GM21423 (cell line): ENCODE results near the gene KBTBD4.

Experiments
- ATAC-seq: cut with Tn5 transposase; IDR thresholded peaks from one replicate; pipeline ENCODE4 v1.9.1; 2021; ENCODE audit warnings: mild to moderate bottlenecking, moderate library complexity; ENCODE audit not compliant: unreplicated experiment

Gene KBTBD4

DNA sequence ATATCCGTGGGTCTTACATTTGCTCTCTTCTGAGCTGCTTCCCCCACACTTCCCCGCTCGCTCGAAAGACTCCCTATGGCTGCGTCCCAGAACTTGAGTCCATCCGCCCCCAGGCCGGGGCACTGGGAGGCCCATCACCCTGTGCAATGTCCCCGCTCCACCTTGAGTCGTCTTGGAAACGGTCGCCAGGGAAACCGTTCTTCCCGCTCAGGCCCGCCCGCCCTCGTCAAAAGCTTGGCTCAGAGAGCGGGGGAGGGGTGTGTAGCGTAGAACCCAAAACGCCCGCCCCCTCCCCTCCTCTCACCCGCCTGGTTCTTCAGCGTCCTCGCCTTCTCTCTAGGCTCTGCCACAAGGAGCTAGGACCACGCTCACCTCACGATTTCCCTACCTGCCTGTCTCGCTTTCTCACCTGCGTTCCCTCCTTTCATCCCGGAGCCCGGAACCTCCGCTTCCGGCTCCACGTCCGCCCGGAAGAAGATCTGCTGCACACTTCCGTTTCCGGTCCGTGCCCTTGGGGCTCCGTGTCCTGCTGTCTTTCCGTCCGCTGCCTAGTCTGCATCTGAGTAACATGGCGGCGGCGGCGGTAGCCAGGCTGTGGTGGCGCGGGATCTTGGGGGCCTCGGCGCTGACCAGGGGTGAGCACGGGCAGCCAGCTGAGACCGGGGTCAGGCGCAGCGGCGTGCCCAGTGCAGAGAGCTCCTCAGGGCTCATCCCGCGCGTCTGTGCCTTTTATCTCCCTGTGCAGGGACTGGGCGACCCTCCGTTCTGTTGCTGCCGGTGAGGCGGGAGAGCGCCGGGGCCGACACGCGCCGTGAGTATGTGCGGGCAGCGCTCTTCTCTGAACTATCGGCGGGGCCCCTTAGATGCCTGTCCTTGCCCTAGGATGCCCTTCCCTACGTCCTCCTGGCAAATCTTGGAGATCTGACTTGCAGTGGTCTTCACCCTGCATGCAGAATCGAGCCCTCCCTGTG is at the start of gene KBTBD4, which contains the start of gene NDUFS3:
Gene KBTBD4, minus strand, starts transcription at position 447 of the 971 bp plus-strand sequence. Its CDS starts 19 bp downstream, at position 428.
Gene NDUFS3, plus strand, starts transcription at position 551 of the 971 bp plus-strand sequence. Its CDS starts 18 bp downstream, at position 569.
- peak; percentile 92 for ATAC-seq

- ATAC-seq = no peak
Measured at GRCh38 chr11:47628026-47628425, 49.3 kb upstream of the KBTBD4 start.

- no peak for ATAC-seq
Measured at GRCh38 chr11:47626234-47626633, 47.5 kb upstream of the KBTBD4 start.

GRCh38 chr11:47620836-47621378 is 42.1 kb upstream of the KBTBD4 start:
- ATAC-seq = no peak

DNA sequence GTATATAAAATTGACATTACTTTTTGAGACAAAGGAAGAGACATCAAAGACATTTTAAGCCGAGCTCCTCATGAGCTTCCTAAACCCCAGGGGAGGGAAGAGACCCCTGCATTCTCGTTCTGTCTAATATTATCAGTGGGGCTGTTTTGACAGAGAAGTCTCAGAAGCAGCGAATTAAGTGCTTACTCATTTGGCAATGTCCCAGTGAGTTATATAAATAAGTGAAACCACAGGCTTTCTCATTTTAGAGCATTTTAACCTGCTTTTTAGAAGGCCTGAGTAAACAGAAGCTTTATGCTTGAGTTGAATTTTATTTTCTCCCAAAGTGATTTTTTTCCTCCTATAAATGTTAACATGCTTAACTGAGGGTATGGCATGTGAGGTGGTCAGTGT is 38.6 kb upstream of the KBTBD4 start:
- ATAC-seq = no peak

DNA sequence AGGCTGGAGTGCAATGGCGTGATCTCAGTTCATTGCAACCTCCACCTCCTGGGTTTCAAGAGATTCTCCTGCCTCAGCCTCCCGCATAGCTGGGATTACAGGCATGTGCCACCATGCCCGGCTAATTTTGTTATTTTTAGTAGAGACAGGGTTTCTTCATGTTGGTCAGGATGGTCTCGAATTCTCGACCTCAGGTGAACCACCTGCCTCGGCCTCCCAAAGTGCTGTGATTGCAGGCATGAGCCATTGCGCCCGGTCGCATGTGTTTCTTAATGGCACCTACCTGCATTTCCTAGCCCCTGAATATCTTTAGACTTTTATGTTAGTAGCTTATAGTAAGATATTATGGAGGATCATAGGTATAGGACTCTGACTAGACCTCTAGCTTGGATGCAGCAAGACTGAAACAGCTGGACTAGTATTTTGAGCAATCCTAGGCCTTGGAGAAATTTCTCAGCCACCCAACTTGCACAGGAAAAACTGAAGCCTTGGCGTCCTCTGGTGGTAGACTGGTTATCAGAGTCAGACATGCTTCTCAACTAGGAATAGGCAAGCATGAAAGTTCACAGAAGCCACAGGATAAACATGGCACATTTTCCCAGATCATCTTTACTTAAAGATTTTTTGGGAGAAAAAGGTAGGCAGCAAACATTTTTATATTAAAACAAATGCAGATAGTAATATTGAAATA is 38.1 kb upstream of the KBTBD4 start:
- ATAC-seq = no peak

GRCh38 chr11:47615249-47615648 is 36.5 kb upstream of the KBTBD4 start:
- ATAC-seq = no peak

- peak; percentile 86 for ATAC-seq
Measured at GRCh38 chr11:47611348-47611794, 32.6 kb upstream of the KBTBD4 start.

DNA sequence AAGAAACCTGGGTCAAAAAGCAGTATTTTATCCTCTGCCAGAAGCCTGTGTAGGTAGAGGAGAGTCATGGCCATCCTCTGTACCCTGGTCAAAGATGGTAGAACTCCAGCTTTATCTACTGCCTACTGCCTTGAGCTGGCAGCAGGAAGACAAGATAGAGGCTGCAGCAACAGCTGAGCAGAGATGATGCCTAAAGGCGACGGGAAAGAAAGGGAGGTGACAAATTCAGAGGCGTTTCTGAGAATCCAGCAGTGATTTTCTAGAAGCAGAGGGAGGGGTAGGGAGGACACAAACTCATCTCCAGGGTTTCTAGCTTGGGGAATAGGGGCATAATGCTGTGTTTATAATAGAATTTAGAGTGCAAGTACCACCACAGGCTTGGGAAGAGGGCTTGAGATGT is 30.9 kb upstream of the KBTBD4 start:
- ATAC-seq = no peak

DNA sequence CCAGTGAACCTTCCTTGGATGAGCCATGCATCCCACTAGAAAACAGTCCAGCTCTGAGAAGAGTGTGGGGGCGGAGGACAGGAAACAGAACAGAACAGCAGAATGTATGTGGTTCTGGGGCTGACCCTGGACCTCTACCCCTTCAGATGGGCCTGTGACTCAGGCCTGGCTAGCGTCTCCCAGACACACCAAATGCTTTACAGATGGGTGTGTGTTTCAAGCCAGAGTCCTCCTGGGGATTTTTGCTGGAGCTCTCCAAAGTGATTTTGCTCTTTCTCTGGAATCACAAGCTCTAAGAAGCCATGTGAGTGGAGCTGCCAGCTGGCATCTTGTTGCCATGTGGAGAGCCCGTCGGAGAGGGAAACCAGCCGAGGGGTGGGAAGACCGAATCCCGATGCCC is 28.6 kb upstream of the KBTBD4 start:
- ATAC-seq = no peak

DNA sequence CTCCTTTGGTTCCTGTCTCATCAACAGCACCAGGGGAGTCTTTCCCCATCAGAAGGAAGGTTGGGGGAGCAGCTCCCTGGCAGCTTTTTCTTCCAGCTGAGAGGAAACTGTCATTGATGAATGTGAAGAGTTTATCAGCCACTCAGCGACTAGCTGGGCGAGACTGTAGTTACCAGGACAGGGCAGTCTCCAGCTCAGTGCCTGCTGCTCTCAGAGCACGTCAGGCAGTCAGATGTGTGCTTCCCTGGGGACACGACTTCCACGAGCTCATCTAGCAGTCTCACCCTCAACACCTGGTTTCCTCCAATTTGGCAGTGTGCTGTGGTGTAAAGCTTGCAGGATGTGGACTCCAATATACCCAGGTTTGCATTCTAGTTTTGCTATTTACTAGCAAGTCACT is 28.0 kb upstream of the KBTBD4 start:
- no peak for ATAC-seq

DNA sequence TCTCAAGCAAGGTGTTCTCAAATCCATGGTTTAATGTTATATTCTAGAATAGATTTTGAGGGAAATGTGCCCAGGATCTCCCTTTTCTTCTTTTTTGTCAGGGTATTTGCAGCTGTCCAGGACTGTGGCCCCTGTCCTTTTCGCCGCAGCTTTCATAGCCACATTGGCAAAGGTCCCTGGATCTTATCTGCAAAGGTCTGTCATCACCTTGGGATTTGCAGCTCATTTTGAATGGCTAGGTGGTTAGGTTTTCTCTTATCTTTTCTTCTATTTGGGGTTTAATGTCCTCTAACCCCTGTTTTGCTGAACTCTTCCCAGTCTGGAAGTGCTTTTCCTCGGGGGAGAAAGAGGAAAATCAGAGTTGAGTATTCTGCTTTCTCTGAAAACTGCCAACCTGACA is 27.2 kb upstream of the KBTBD4 start:
- no peak for ATAC-seq

DNA sequence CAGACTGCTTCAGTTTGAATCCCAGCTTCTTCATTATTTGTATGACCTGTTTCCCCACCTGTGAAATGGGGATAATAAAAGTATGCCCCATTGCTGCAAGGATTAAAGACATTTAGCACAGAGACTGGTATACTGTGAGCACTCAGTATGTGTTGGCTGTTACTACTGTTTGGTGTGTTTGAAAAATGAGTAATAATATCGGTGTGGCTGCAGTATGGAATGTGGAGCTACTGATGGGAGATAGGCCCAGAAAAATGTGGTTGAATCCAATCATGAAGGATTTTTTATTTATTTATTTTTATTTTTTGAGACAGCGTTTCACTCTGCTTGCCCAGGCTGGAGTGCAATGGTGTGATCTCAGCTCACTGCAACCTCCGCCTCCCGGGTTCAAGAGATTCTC is 24.5 kb upstream of the KBTBD4 start:
- no peak for ATAC-seq

GRCh38 chr11:47599902-47600301 is 21.1 kb upstream of the KBTBD4 start:
- ATAC-seq = no peak

DNA sequence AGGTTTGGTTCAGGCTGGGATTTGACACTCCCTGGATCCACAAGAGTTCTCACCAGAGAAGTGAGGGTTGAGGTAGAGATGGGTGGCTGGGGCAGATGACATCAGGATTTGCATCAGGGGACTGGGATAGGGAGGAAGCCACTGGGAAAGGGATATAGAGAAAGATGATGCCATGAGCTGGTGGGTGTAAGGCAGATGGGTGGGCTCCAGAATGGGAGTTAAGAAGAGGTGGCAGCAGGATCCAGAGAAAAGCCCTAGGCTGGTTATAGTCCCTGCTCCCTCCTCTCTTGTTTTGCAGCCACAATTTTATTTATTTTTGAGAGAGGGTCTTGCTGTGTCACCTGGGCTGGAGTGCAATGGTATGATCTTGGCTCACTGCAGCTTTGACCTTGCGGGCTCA is 17.2 kb upstream of the KBTBD4 start:
- no peak for ATAC-seq

GRCh38 chr11:47595029-47595428 is 16.3 kb upstream of the KBTBD4 start:
- no peak for ATAC-seq

GRCh38 chr11:47593934-47594855 is 15.4 kb upstream of the KBTBD4 start, which contains the start of gene C1QTNF4:
Gene C1QTNF4, minus strand, starts transcription at chr11:47594411. Its CDS starts 3,601 bp downstream, at chr11:47590810.
- ATAC-seq = no peak

DNA sequence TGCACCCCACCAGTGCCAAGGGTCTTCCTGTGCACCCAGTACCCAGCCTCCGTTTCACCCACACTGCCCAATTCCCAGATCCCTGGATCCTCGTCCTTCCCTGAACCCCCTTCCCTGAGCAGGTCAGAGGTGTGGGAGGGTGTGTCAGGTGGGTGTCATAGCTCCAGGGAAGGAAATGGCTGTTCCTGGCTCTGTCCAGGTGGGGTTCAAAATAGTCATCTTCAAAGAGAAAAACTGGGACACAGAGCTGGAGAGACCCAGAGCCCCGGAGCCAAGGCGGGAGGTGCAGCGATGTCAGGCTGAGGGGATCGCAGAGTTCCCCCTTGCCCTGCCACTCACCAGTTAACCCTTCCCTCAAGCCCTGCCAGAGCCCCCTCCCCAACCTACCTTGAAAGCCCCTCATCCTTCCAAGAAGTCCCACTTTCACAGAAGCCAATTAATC is 14.7 kb upstream of the KBTBD4 start:
- ATAC-seq = no peak

GRCh38 chr11:47592970-47593369 is 14.2 kb upstream of the KBTBD4 start:
- ATAC-seq = no peak

DNA sequence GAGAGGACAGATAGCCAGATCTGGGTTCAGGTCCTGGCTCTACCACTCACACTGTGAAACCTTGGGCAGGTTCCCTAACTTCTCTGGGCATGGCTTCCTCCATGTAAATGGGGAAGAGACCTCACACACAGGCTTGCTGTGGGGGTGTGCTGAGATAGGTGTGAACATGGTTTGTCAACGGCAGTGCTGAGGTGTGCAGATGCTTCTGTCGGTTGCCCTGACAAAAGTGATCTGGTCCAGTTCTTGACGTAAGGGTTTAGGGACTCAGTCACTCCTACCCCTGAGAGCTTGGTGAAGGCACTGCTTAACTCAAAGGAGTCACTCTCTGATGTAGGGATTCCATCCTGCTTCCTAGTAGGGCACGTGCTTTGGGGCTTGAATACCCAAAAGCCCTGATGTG is 13.5 kb upstream of the KBTBD4 start:
- ATAC-seq = no peak
